Fibroblast of gingiva (primary cell): ENCODE measurements around the gene MUSTN1.
A peak's percentile ranks its signal among the peaks of the same experiment; 100 is the strongest.

Source experiments
- DNase-seq: peaks from one replicate; pipeline ENCODE4 v3.0.0-alpha.2; 2011; ENCODE audit warnings: low read depth

Gene MUSTN1

DNA sequence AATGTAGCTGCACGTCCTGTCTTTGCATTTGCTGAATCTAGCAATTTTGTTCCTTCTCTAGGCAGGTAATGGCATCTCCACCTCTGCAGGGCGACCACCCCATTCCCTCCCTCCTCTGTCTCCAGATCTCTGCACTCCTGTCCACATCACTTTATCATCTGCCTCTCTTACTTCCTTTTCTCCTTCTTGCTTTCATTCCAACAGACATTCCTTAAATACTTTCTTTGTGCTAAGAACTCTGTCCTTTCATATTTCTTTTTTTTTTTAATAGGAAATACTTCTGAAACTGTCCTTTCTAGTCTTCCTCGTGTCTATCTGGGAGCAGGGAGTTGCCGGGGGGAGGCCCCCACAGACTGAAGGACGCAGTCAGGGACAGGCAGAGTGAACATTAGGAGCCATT is 33.0 kb downstream of the MUSTN1 start:
- DNase-seq: no peak

DNA sequence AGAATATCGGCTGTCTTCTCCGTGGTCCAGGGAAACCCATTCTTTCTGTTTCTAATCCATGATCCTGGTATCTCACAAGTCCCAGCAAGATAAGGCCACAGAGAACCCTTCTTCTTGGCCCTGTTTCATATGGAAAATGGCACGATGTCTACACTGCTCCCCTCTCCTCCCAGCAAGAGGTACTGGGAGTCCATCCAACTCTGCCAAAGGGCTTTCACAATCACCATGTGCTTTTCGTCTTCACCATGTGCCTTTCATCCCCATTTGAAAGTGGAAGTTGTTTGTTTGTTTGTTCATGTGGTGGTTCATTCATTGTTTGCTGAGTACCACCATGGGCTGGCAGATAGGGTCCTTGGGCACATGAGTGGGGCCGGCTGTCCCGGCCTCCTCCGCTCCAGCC is 34.7 kb downstream of the MUSTN1 start:
- DNase-seq: peak; percentile 29

DNA sequence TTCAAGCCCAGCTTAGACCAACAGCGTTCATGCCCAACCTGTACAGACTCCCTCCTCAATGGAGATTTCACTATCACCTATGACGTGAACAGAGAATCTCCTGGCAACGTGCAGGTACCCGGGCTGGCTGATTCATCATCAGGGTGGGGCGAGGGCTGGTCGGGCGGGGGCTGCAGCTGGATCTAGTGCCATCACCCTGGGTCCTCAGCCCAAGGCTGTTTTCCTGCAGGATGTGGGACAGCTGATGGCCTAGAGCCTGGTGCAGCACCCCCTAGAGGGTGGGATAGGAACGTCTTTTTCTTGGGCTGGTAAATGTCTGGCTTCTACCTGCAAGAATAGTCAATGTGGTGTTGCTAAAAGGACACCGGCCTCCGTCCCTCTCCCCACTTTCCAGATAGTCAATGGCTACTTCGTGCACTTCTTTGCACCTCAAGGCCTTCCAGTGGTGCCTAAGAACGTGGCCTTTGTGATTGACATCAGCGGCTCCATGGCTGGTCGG is 35.8 kb downstream of the MUSTN1 start:
- no peak for DNase-seq

DNA sequence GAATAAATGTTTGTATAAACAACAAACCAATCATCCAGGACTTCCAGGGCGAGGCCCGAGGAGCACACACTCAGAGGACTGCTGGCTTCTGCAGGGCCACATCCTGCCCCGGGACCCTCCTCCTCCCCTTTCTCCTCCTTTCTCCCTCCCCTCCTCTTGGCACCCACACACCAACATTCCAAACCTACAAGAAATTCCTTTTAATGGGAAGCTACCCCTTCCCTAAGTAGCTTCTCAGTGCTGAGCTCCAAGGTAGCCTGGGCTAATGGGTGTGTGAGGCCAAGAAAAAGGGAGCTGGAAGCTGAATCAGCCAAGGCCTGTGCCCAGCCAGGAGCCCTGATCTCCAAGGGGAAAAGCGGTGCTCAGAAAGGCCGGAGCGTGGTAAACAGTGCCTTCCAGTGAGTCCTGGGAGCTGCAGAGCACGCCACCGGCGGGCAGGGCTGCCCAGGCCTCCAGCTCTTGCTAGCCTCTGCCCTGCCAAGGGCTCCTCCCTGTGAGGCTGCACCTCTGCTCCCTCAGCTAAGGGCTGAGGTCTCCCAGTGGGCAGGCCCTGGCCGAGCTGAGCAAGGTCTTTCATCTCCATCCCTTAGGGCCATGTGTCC is 36.3 kb downstream of the MUSTN1 start:
- no peak for DNase-seq

DNA sequence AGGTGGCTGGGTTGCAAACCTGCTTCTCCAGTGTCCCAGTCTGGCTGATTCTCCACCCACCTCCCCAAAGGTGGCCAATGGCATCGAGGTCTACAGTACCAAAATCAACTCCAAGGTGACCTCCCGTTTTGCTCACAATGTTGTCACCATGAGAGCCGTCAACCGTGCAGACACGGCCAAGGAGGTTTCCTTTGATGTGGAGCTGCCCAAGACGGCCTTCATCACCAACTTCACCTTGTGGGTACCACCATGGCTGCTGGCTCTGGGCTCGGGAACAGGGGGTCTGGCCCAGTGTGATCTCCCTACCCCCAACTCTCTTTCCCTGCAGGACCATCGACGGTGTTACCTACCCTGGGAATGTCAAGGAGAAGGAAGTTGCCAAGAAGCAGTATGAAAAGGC is 38.4 kb downstream of the MUSTN1 start:
- no peak for DNase-seq

DNA sequence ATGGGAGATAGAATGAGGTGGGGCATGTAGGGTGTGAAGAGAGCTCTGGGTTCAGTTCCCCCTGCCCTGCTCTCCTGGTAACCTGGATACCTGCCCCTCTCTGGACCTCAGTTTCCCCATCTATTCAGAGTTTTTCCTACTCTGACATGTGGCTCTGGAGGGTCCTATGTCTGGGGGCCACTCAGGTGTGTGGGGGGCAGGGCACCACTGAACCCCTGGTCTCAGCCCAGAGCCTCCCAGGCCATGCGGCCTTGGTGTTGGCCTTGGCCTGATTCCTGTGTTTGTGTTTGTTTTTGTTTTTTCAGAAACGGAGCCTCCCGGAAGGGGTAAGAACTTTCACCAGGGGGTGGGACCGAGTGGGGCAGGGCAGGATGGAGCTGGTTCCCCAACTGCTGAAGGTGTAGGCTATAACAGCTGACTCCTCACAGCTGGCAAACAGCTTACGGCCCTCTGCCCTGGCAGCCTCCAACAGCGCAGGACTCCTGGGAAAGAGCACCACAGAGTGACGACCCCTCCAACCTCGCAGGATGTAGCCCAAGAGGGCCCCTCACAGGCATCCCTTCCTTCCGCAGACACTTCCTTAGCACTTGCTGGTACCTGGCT is 39.4 kb downstream of the MUSTN1 start:
- no peak for DNase-seq

DNA sequence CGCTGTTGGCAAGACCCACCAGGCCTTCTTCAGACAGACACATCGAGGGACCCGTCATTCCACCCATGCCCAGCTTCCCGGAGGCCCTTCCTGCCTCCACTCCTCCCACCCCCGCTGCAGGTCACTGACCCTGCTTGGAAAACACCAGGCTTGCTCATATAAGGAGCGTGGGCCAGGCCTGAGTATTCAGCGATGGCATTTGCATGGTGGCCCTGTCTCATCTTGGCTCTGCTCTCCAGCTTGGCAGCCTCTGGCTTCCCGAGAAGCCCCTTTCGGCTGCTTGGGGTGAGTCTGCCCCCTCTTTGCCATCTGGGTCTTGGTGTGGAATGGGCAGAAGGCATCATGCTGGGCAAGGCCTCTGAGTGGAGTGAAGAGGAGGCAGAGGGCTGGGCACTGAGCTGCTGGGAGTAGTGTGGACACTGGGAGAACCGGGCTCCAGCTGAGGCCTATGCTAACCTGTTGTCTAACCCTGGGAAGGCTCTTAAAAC is 40.2 kb downstream of the MUSTN1 start, which contains the start of gene ITIH3:
Gene ITIH3 (plus strand): TSS at position 185 of the 488 bp plus-strand sequence. CDS start 8 bp downstream, at position 193.
- DNase-seq: no peak

DNA sequence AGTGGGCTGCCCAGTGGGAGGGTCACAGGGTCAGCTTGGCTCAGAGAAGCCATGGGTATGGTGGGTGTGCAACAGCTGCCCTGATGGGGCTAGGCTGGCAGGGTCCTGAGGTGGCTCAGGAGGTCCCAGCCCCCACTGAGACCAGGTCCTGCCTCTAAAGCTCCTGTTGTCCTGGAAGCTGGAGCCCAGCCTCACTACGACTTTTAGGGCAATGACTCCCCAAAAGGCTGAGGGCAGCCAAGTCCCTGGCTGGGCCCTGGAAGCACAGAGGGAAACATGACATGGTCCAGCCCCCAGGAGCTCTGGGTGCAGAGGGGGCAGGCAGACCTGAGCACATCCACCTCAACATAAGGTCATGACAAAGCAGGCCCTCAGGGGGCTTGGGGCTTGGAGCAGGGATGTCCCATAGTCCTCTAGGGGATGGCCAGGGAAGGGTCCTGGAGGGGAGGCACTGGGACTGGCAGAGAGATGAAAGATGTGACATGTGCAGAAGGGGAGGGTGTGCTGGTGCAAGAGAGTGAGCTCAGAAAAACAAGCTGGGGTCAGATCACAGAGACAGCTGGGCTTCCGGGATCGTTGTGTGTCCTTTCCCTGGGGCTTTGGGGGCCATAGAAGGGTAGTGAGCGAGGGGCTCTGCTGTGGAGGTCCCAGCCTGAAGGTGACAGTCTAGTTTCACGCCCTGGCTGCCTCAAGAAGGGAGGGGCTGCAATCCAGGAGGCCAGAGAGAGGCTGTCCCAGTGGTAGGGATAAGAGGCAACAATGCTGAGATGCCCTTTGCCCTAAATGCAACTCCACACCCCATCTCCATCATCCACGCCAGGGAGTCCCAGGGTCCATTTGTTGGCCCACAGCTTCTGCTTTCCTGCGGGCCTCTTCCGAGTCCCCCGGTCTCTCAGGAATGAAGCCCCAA is 40.9 kb downstream of the MUSTN1 start:
- DNase-seq: no peak

DNA sequence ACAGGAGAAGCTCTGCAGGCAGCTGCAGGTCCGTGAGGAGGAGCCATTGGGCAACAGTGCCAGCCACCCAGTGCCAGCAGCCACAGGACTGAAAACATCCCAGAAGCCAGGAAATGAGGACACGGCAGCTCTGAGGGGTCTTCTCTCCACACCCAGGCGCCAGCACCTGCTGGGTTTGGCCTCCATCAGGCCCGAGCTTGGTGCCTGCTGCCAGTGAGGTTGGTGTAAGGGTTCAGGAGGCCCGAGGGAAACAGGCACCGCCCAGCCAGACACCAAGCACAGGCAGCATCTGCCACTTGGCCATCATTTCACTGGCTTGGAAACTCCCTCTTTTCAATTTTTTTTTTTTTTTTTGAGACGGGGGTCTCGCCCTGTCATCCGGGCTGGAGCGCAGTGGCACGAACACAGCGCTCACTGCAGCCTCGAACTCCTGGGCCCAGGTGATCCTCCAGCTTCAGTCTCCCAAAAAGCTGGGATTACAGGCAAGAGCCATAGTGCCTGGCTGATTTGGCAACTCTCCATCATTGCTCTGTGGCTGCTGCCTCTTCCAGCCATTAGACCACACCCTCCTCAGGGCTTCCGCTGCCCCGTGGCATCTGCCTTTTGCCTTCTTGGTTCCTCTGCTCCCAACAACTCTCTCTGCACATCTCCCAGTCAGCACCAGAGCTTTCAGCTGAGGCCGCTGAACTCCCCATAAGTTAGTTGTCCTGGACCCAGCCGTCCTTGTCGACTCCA is 41.7 kb downstream of the MUSTN1 start:
- DNase-seq: peak; percentile 26

DNA sequence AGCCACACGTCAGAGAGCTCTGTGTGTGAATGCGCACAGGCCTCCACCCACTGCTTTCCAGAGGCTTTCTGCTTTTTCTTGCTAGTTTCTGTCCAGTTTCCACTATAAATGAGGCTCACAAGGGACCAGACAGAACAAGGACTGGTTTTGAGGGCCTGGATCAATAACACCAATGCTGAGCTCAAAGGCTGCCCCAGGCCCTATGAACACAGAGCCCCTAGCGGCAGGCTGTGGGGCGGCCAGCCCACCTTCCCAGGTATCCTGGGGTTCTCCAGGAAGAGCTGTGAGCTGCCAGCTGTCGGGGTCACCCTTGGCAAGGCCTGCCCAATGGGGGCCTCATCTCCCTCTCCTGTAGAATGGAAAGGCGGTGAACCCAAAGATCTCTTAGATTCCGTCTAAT is 42.4 kb downstream of the MUSTN1 start:
- DNase-seq: no peak

DNA sequence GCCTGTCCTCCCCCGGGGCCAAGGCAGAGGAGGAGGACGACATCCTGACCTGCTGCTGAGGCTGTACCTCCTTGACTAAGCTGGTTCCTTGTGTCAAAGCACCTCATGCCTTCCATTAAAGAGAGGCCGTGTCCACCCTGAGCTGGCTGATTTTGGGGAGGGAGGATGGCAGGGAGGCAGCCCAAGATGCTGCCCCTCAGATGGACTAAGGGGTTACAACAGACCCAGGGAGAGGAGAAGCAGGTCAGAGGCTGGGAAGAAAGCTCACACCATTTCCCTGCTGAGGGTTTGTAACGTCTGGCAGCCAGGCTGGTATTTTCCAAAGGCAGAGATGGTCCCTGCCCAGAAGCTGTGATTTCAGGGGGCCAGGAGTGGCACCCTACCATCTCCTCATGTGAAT is 42.9 kb downstream of the MUSTN1 start:
- DNase-seq: no peak

DNA sequence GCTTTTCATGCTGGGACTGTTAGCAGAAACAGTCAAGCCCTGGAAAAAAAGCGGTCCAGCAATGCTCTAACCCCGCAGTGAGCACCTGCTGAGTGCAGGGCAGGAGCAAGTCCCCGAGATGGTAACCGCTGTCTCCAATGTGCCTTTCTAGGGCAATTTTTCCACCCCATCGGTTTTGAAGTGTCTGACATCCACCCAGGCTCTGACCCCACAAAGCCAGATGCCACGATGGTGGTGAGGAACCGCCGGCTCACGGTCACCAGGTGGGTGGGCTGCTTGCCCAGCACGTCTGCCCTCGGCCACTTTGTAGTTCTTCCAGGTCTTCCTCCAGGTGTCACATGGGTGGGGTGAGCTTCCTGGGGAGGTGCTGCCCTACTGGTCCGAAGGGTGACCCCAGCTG is 43.5 kb downstream of the MUSTN1 start:
- DNase-seq: no peak

DNA sequence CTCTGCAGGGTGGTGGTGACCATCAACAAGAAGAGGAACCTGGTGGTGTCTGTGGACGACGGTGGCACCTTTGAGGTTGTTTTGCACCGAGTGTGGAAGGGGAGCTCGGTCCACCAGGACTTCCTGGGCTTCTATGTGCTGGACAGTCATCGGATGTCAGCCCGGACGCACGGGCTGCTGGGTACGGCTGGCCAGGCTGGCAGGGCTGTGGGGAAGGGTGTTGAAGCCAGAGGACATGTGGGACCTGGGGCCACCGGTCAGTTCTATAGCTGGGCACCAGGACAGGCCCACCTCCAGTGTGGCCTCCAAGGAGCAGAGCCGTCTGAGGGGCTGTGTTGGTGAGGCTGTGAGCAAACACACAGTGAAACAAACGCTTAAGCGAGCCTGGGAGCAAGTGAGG is 44.1 kb downstream of the MUSTN1 start:
- no peak for DNase-seq

DNA sequence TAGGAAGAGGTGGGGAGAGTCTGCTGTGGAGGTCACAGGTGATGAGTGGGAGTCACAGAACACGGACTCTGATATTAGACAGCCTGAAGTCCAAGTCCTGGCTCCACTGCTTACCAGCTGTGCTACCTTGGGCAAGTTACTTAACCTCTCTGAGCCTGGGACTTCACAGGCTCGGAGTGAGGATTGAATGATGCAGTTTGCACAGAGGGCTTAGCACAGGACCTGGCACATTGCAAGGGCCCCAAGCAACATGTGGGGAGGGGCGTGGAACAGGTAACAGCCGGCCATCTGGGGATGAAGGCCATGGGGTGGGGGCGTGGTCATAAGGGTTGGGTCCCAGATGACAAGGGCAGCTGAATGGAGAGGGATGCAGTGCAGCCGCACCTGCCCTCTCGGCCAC is 44.5 kb downstream of the MUSTN1 start:
- no peak for DNase-seq

DNA sequence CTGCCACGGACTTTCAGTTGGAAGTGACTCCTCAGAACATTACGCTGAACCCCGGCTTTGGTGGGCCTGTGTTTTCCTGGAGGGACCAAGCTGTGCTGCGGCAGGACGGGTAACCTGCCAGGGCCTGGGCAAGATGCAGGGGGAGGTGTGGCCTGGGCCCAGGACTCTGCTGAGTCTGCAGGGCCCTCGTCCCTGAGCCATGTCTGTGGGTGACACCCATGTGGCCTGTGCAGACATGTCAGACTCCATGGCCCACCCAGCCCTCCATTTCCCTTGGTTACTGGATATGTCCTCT is 45.1 kb downstream of the MUSTN1 start:
- DNase-seq: no peak

DNA sequence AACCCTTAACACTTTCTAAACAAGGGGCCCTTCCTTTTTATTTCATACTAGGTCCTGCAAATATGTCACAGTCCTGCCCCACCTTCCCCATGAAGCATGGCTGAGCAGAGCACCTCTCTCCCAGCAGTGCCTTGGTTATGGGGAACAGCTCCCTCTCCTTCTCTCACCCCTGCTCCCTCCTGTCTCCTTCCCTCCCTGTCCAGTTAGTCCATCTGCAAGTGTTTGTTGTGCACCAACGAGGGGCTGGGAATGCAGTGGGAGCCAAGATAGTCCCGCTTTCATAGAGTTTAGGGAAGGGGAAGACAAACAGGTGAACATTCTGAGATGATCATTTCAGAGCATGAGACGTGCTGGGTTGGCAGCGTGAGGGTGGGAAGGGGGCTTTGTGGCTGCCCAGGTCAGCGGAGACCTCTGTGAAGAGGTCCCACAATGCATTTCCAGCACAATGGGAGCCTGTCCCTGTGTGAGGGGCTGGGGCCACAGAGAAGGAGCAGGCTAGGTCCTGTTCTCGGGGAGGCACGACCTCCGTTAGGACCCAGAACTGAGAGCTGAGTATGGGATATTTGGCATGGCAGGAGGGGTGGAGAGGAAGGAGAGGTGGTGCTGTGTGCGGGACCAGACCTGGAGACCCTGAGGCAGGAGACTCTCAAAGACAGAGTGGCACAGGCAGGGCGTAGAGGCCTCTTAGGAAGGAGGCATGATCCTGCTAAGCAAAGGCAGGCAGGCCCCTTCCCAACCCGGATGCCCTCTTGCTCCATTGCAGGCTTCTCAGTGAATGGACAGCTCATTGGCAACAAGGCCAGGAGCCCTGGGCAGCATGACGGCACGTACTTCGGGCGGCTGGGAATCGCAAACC is 45.7 kb downstream of the MUSTN1 start:
- DNase-seq: no peak

DNA sequence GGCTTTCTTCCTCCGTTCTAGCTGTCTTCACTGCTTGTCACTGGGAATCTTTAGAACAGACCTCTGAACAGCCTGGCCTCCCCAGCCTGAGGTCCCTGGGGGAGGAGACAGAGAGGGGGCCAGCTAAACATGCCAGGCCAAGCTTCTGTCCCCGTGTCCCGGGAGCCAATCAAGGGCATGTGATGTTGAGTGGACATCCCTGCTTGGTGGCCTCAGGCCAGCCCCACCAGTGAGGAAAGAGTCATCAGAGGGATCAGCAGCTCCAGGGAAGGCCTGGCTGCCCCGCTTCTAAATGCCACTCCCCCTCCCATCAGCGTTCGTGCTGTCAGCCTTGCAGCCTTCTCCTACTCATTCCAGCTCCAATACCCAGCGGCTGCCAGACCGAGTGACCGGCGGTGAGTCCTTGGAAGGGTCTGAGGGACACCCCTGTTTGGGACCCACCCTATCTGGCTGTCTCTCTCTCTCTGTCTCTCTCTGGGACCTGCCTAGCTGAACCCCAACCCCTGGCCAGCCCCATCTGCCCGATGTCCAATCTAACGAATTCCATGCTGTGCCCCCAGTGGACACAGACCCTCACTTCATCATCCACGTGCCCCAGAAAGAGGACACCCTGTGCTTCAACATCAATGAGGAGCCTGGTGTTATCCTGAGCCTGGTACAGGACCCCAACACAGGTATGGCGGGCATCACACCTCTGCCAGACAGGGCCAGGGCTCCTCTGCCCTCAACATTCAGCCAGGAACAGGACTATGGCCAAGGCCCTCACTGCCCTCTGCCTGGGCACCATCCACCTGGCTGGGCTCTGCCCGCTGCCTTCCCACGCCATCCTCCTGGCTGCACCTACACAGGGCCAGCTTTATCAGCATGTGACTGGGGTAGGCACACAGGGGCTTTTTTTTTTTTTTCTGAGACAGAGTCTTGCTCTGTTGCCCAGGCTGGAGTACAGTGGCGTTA is 46.9 kb downstream of the MUSTN1 start:
- no peak for DNase-seq

DNA sequence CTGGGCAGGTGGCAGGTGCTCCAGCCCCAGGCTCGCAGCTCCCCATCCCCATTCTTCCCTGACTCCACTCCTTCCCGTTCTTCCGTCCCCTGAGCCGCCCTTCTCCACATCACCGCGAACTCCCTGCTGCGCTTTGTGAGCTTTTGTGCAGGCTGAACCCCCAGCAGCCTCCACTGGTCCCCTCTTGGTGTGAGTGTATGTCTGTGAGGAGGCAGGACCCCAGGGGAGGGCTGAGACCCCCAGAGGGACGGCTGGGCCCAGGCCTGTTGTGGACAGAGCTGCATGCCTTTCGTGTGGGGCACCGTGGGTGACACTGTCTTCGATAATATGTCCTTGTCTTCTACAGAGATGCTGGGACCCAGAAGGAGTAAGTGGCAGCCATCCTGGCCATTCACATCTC is 47.6 kb downstream of the MUSTN1 start:
- DNase-seq: no peak

DNA sequence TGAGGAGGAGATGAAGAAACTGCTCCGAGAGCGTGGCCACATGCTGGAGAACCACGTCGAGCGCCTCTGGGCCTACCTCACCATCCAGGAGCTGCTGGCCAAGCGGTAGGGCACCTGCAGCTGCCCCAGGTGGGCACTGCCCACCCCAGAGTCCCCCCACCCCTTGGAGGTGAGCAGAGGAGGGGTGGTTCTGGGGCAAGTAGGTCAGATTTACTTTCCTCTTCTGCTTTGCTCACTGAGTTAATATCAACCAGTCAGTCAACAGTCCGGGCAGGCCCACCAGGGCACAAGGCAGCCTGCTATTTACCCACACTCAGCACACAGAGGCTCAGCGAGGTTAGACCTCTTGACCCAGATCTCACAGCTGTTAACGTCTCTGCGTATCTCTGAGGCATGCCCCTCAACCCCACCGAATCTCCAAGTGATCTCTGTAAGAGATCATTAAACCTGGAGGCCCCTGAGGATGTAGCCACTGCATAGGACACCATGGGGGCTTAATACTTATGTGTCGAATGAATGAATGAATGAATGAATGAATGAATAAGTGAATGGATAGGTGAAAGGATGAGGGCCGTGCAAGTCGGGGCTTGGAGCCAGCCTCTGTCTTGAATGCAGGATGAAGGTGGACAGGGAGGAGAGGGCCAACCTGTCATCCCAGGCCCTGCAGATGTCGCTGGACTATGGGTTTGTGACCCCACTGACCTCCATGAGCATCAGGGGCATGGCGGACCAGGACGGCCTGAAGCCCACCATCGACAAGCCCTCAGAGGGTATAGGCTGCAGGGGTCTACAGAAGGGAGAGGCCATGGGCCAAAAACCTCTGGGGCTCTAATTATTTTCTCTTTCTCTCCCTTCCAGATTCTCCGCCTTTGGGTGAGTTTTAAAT is 48.2 kb downstream of the MUSTN1 start:
- DNase-seq: no peak
